Uterus (tissue), 4 donors: ENCODE measurements around the gene CACNA1B. TPM values are rescaled to one million over a fixed set of nuclear protein-coding genes. Genes with fewer than 3 reads are reported as not detected.

Experiments
- DNase-seq, 2 donors: peaks; one replicate each; pipeline ENCODE4 v3.0.0-alpha.2; 2019 to 2020
- H3K27ac ChIP-seq, 2 donors: fragments of 200-600 bp; sonication (generic); 1 replicate in 1 of 2; 2 replicates in 1 of 2; pipeline ENCODE4 v1.5.1; 2016 to 2018
- H3K27me3 ChIP-seq, 2 donors: fragments of 200-600 bp; sonication (generic); one replicate each; pipeline ENCODE4 v1.5.1; 2018 to 2019; ENCODE audit warnings: control low read depth in 1 of 2
- H3K36me3 ChIP-seq, 2 donors: fragments of 200-600 bp; sonication (generic); one replicate each; pipeline ENCODE4 v1.5.1; 2019; ENCODE audit warnings: control low read depth in 1 of 2
- H3K4me1 ChIP-seq, 2 donors: fragments of 200-600 bp; sonication (generic); one replicate each; pipeline ENCODE4 v1.5.1; 2018 to 2019; ENCODE audit warnings: control low read depth in 1 of 2
- H3K4me3 ChIP-seq, 2 donors: fragments of 200-600 bp; sonication (generic); 1 replicate in 1 of 2; 2 replicates in 1 of 2; pipeline ENCODE4 v1.5.1; 2018 to 2019; ENCODE audit warnings: mild to moderate bottlenecking in 1 of 2
- H3K9me3 ChIP-seq, 2 donors: fragments of 200-600 bp; sonication (generic); one replicate each; pipeline ENCODE4 v1.5.1; 2019; ENCODE audit warnings: control low read depth in 1 of 2
- POLR2A ChIP-seq, 2 donors: fragments of 450-650 bp; IDR thresholded peaks; one replicate each; pipeline ENCODE4 v1.6.1; 2016; ENCODE audit warnings: antibody characterized with exemption in 2 of 2, mild to moderate bottlenecking in 1 of 2, moderate library complexity in 1 of 2
- intact Hi-C: fragments of 100-400 bp; cut with DNase I; formaldehyde crosslinking; loops from one replicate; pipeline ENCODE4 v1.15.1; 2023; ENCODE audit warnings: low total_unique reads
- total RNA-seq, 4 donors: library from RNA; depleted of rRNA in 3 of 4; stranded (reverse); fragments of >200 nt in 3 of 4; gene quantifications; one replicate each; pipeline versions ENCODE4 v1.1.0 to v1.2.4, GENCODE V29; 2014 to 2023
- TF ChIP-seq, protein P1 (sequence below), 4 experiments: fragments of 200-600 bp in 2 of 4; fragments of 450-650 bp in 2 of 4; sonication (generic) in 2 of 4; IDR thresholded peaks; one replicate each; pipeline ENCODE4 v1.5.1; 2016 to 2019; ENCODE audit warnings: antibody characterized with exemption in 4 of 4, mild to moderate bottlenecking in 2 of 4, moderate library complexity in 1 of 4
- donor health status: DM: yes; HTN: yes; CAD: no.

The CACNA1B gene
- total RNA-seq, 4 donors from 2014 or later = 0.12 to 0.97 TPM; not detected in 2

DNA sequence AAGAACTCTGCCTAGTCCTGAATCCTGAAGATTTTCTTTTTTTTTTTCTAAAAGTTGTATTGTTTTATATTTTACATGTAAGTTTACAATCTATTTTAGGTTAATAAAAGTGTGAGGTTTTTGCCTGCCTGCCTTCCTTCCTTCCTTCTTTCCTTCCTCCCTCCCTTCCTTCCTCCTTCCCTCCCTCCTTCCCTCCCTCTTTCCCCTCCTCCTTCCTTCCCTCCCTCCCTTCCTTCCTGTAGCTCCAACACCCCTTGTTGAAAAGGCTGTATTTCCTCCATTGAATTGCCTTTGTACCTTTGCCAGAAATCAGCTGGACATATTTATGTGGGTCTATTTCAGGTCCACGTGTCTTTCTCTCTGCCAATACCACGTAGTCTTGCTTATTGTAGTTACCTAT, 46.6 kb downstream of the CACNA1B start:
- intact Hi-C loops = no loop called here
- Histone ChIP-seq H3K36me3 (no peaks in the 10 kb centered on the region), H3K27ac (no peak overlapping the region), H3K4me1 (no peaks in the 10 kb centered on the region), H3K9me3 (no peaks in the 10 kb centered on the region), H3K27me3 (no peaks in the 10 kb centered on the region), H3K4me3 (no peak overlapping the region)
- TF ChIP-seq POLR2A (IDR thresholded peaks at IDR 0.05) = no peak
- TF ChIP-seq, protein P1, sequence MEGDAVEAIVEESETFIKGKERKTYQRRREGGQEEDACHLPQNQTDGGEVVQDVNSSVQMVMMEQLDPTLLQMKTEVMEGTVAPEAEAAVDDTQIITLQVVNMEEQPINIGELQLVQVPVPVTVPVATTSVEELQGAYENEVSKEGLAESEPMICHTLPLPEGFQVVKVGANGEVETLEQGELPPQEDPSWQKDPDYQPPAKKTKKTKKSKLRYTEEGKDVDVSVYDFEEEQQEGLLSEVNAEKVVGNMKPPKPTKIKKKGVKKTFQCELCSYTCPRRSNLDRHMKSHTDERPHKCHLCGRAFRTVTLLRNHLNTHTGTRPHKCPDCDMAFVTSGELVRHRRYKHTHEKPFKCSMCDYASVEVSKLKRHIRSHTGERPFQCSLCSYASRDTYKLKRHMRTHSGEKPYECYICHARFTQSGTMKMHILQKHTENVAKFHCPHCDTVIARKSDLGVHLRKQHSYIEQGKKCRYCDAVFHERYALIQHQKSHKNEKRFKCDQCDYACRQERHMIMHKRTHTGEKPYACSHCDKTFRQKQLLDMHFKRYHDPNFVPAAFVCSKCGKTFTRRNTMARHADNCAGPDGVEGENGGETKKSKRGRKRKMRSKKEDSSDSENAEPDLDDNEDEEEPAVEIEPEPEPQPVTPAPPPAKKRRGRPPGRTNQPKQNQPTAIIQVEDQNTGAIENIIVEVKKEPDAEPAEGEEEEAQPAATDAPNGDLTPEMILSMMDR (IDR thresholded peaks at IDR 0.05) = no peak
- DNase-seq = no peak

DNA sequence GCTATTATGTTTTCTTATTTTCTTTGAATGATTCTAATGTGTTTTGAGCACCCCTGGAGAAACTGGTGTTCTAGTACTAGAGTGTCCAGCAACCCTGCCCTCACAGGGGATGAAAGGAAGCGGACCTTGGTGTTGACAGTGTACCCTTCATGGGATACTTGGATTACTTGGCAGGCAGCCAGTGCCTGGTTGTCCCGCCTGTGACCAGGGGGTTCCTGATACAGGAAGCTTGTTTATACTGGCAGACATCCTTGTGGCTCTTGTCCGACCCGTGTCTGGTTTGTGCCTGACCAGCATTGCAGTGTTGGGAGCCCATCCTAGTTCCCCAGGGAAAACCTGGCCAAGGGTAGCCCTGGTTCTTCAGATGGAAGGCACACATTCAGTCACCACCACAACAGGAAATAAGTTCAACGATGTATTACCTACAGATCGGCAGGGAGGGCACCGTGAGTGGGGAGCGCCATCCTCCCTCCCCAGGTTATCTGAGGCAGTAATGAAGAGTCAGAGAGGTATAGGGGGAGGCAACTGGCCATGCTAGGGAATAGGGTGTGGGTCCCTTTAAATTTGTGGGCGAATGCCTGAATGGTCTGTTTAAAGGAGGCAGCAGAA, 47.3 kb downstream of the CACNA1B start:
- H3K27me3 ChIP-seq = no peaks in the 10 kb centered on the region
- no peak overlapping the region for H3K27ac ChIP-seq
- H3K4me3 ChIP-seq = no peak overlapping the region
- H3K4me1 ChIP-seq = no peaks in the 10 kb centered on the region
- H3K9me3 ChIP-seq = no peaks in the 10 kb centered on the region
- no peak for TF ChIP-seq POLR2A (IDR thresholded peaks at IDR 0.05)
- TF ChIP-seq, protein P1 (IDR thresholded peaks at IDR 0.05) = no peak
- H3K36me3 ChIP-seq = no peaks in the 10 kb centered on the region
- no peak for DNase-seq
- intact Hi-C loops = no loop called here

DNA sequence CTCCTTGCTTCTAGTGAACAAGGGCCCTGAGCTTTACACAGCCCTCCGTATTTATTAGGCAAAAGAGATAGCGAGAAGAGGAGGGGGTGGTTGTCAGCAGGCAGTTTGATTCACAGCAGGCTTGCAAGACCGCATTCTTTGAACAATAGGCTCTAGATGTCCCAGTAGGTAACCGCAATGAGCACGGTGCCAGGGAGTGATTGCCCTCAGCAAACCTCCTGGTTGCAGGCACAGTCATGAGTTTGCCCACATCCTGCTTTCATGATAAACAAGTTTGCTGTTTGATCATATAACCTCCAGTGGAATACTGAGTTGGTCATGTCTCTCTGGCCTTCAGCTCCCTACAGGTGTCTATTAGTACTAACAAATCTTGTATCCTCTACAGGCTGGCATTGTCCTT, 66.1 kb downstream of the CACNA1B start:
- Histone ChIP-seq H3K36me3 (no peaks in the 10 kb centered on the region), H3K4me1 (no peaks in the 10 kb centered on the region), H3K4me3 (no peak overlapping the region), H3K9me3 (no peaks in the 10 kb centered on the region), H3K27me3 (no peaks in the 10 kb centered on the region), H3K27ac (no peak overlapping the region)
- intact Hi-C loops = no loop called here
- TF ChIP-seq, protein P1 (IDR thresholded peaks at IDR 0.05) = no peak
- TF ChIP-seq POLR2A (IDR thresholded peaks at IDR 0.05) = no peak
- DNase-seq = no peak

DNA sequence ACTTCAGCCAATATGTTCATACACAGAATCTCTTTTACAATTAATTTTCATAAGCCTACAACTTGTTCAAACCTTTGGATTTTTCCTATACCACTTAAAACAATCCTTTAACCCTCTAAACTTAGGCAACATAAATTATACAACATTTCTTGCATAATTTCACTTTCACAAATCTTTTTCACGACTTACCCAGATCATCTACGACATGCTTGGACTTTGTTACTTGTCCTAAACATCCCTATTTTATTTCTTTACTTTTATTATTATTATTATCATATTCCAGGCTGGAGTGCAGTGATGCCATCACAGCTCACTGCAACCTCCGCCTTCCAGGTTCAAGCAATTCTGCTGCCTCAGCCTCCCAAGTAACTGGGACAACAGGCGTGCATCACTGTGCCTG, 68.0 kb downstream of the CACNA1B start:
- no peaks in the 10 kb centered on the region for H3K9me3 ChIP-seq
- H3K27me3 ChIP-seq = no peaks in the 10 kb centered on the region
- no peak overlapping the region for H3K27ac ChIP-seq
- H3K4me3 ChIP-seq = no peak overlapping the region
- intact Hi-C loops = no loop called here
- no peak for DNase-seq
- no peaks in the 10 kb centered on the region for H3K36me3 ChIP-seq
- H3K4me1 ChIP-seq = no peaks in the 10 kb centered on the region
- TF ChIP-seq, protein P1 (IDR thresholded peaks at IDR 0.05) = no peak
- TF ChIP-seq POLR2A (IDR thresholded peaks at IDR 0.05) = no peak

DNA sequence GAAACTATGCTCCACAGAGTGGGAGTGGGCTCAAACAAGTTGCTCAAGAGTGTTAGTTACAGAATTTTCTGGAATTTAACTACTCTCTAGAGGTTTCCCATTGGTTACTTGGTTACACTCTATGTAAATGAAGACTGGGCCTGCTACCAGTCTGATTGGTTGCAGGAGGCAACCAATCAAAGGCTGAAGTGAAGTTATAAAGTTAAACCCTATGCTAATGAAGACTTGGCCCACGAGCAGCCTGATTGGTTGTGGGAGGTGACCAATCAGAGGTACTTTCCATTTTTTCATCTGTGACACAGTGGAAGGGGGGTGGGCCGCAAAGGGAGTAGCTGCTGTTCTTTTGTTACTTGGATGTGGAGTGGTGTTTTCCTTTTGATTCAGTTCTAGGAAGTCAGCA, 69.4 kb downstream of the CACNA1B start:
- no peak for DNase-seq
- Histone ChIP-seq H3K9me3 (no peaks in the 10 kb centered on the region), H3K36me3 (no peaks in the 10 kb centered on the region), H3K4me3 (no peak overlapping the region), H3K4me1 (no peaks in the 10 kb centered on the region), H3K27me3 (no peaks in the 10 kb centered on the region), H3K27ac (no peak overlapping the region)
- intact Hi-C loops = no loop called here
- TF ChIP-seq, protein P1 (IDR thresholded peaks at IDR 0.05) = no peak
- TF ChIP-seq POLR2A (IDR thresholded peaks at IDR 0.05) = no peak
